Activated CD4-positive, alpha-beta T cell treated with anti-CD3 and anti-CD28 coated beads, Interleukin-2, amount 50 U/mL, for 4 hours (primary cell): Measurements from ENCODE around the gene NMU.
"Not testable (repeated sequence)": the region's sequence is repeated elsewhere in the genome, so short reads cannot be mapped to it uniquely, and the experiment has no call there.

Experiments
- DNase-seq, 2 experiments: peaks; one replicate each; pipeline ENCODE4 v3.0.0-alpha.2; 2020

NMU gene, protein sequence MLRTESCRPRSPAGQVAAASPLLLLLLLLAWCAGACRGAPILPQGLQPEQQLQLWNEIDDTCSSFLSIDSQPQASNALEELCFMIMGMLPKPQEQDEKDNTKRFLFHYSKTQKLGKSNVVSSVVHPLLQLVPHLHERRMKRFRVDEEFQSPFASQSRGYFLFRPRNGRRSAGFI

DNA sequence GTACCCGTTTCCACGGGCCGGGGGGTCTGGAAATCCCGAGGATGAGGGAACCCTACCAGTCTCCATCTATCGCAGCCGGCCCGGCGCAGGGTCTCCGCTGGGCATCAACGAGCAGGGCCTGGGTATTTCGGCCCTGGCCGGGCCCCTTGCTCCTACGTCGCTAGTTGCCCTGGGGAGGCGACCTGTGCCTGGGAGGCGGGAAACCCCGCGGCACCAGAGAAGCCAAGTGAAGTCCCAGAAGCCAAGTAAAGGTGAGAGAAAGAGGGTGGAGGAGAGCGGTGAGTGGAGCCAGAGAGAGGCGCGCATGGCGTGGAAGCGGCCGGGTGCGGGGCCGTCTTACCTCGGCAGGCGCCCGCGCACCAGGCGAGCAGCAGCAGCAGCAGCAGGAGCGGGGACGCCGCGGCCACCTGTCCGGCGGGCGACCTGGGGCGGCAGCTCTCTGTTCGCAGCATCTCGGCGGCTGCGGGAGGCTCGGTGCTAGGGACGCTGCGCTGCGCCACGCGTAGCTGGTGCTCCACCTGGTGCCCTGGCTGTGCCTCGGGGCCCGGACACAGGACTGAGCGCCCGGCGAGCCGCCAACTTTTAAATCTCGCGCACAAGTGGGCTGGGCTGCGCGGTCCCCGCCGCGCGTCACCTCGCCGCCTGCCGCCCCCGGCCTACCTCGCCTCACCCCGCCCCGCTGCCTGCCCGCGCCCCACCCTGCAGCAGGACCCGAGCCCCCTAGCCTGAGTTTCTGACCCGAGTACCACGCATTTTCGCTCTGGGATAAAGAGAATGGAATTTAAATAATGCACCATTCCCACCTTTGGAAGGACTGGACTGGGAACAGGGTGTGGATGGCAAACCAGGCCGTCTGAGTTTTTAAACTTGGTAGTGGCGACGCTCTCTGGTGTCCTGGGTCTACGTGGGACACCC, at the start of gene NMU:
Gene NMU (minus strand): TSS at position 558 of the 915 bp plus-strand sequence. CDS start 106 bp downstream, at position 452.
- peak in 1 of 2 experiments; percentile 4 for DNase-seq

DNA sequence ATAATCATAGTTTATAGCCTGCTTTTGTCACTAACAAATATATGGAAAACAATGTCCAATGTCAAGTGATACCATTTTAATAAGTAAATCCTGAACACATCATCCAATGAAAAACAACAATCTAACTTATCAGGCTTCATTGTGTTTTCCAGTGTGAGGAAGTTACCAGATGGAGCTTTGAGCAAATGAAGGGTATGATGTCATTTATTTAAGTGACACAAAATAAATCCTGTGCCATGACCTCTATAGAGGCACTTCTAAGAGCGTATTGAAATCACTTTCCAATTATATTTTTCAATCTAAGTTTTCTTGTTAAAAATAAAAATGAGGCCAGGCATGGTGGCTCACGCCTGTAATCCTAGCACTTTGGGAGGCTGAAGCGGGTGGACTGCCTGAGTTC, 48.2 kb upstream of the NMU start:
- DNase-seq: no peak

DNA sequence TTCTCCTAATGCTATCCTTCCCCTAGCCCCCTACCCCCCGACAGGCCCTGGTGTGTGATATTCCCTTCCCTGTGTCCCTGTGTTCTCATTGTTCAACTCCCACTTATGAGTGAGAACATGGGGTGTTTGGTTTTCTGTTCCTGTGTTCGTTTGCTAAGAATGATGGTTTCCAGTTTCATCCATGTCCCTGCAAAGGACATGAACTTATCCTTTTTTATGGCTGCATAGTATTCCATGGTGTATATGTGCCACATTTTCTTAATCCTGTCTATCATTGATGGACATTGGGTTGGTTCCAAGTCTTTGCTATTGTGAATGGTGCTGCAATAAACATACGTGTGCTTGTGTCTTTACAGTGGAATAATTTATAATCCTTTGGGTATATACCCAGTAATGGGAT, 46.7 kb upstream of the NMU start:
- not testable (repeated sequence) for DNase-seq

DNA sequence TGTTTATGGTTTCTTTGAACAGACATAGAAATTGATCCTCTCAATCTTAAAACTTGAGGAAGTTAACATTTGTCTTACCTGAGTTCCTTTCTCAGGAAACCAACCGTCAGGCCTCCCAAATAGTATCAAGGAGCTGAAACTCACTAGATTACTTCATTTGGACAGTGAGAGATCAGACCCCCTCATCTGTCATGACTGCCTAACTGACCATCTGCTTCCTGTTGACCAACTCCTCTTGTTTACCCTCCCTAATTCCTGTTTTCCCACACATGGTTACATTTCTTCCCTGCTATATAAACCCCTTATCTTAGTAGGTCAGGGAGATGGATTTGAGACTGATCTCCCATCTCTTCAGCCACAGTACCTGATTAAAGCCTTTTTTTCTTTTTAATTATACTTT, 46.2 kb upstream of the NMU start:
- DNase-seq: no peak

DNA sequence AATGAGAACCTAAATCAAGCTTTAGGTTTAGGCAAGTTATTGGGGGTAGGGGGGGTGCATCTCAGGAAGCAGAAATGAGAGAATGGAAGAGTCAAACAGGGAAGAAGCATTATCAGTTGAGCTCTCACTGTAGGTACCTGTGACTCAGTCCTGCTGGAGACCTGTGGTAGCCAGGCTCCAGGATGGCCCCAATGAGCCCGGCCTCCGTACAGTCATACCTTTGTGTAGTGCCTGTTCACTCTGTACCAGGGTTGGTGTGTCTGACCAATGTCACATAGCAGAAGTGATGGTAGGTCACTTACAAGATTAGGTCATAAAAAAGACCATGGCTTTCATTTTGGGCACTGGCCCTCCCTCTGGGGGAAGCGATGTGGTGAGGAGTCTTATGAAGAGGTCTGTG, 45.3 kb upstream of the NMU start:
- DNase-seq: no peak

DNA sequence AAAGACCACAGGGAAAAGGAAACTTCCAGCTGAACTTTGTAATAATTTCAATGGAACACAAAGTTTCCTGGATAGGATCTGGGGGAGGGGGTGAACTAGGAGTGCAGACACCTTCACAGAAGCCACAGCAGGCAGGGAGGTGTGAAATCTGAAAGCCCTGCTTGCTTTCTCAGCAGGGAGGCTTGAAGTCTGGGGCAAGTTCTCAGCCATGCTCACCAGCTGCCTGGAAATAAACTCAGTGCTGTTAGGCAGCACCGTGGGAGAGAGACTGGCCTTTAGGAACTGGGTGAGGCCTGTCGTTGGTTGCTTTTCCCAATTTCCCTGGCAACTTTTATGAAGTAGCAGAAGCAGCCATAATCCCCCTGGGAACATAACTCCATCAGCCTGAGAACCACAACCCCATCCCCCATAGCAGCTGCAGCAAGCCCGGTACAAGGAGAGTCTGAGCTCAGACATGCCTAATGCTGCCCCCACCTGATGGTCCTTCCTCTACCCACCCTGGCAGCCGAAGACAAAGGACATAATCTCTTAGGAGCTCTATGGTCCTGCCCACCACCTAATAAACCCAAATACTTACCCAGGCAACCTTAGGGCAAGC, 39.2 kb upstream of the NMU start:
- DNase-seq: no peak

DNA sequence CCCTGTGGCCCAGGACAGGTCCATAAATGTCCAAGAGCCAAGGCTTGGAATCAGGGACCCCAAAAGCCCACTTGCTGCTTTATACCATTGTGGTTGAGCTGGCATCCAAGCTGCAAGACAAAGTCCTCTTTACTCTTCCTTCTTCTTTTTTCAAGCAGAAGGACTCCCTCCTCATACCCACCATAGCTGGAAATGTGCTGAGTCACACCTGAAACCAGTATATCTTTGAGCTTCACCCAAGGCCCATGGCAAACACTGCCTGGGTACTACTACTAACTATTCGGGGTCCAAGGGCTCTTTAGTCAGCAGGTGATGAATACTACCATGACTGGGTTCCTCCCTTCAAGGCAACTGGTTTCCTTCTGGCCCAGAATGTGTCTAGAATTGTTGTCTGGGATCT, 37.3 kb upstream of the NMU start:
- no peak for DNase-seq

DNA sequence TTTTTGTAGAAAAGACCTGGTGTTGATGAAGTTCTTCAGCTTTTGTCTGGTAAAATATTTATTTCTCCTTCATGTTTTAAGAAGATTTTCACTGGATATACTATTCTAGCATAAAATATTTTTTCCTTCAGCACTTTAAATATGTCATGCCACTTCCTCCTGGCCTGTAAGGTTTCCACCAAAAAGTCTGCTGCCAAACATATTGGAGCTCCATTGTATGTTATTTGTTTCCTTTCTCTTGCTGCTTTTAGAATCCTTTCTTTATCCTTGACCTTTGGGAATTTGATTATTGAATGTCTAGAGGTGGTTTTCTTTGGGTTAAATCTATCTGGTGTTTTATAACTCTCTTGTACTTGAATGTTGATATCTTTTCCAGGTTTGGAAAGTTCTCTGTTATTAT, 35.6 kb upstream of the NMU start:
- no peak for DNase-seq

DNA sequence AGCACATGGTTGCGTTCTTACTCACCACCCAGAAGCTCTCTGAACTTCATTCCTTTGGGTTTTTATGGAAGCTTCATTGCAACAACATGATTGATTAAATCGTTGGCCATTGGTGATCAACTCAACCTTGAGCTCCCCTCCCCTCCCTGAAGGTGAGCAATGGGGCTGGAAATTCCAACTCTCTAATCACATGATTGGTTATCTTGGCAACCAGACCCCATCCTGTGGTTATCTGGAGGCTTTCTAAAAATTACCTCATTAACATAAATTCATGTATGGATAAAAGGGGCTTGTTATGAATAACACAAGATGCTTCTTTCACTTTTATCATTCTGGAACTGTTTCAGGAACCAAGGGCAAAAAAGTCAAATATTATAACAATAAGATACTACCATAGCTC, 34.6 kb upstream of the NMU start:
- DNase-seq: no peak

DNA sequence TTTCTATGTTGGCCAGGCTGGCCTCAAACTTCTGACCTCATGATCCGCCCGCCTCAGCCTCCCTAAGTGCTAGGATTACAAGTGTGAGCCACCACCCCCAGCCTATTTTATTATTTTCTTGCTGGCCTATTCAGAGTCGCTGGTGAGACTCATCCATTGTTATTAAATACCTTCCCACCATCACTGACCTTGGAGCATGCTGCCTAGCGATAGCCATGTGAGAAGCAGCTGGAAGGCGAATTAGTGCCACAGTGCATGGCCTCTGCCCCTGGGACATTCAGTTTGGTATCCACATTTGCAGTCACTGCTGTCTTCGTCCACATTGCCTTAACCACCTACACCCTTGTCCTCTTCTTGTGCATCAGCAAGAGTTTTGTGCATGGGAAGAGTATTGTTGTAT, 32.4 kb upstream of the NMU start:
- DNase-seq: no peak

DNA sequence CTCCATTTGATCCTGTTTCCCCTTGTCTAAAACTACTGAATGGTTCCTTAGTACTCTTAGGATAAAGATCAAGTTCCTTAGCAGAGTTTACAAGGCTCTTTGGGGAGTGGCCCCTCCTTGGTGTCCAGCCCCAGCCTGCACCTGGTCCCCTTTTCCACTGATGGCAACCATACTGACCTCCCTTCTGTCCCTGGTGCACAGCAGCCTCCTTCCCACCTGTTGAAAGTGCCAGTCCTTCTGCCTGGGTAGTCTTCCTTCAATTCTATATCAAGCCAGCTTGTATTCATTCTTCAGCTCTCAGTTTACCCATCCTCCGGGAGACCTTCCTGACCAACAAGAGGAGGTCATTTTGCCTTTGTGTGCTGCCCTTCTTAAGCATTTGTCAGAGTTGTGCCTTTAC, 30.4 kb upstream of the NMU start:
- DNase-seq: no peak

DNA sequence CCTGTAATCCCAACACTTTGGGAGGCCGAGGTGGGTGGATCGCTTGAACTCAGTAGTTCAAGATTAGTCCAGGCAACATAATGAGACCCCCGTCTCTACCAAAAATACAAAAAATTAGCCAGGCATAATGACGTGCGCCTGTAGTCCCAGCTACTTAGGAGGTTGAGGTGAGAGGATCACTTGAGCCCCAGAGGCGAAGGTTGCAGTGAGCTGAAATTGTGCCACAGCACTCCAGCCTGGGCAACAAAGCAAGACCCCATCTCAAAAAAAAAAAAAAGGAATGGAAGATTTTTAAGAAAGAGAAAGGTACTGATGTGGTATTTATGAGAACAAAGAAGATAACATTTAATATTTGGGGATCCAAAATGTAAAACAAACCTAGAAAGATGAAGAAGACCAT, 27.0 kb upstream of the NMU start:
- DNase-seq: no peak

DNA sequence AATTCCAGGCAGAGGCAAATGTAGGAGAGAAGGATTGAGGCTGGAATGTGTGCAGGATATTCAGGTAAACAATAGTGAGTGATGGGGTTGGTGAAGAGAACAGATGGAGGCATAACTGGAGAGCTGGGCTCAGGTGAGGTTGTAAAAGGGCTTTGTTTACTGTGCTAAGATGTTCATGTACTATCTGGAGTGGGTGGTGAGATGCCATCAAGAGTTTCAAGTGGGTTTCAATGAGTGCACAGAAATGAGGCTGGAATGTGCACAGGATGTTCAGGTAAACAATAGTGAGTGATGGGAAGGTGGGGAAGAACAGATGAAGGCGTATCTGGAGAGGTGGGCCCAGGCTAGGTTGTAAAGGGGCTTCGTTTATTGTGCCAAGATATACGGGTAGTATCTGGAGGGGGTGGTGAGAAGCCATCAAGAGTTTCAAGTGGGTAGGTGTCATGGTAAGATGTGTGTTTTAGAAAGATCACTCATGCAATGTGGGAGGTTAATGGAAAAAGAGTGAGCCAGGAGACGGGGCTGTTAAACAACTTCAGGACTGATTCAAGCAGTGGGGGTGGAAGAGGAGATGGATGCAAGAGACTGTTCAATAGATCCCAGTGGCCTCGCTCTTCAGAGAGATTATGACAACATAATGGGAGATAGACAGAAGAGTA, 25.4 kb upstream of the NMU start:
- no peak for DNase-seq

DNA sequence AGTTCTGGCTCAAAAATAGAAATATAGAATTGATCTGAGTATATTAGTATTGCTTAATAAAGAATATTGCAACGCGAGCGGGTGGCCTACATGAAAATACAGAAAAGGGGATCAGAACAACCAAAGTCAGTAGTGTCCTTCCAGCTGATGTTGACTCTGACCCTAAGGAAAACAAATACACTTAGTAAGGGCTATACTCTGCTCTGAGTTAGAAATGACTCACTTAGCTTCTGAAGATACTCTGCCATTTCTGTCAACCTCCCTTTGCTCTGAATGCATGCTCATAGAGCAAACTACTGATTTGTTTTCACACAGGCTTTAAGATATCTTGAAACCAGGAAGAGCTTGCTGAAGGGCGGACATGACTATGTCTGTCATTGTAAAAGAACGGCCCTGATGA, 22.6 kb upstream of the NMU start:
- no peak for DNase-seq

DNA sequence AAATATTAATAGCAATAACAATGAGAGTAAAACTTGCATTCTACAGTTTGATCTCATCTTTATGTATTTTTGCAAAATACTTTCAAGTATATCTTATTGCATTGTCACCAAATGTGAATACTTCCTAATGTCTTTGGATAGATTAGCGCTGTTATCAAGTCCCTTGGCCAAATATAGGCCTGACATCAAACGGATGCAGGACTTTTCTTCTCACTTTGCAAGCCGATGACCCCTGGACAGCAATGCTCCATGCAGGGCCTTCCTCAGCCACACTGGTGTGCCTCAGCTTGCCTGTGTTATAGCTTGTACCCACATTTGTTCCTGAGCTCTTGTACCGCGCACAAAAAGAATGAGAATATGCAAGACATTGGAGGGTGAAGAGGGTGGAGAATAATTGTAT, 18.0 kb upstream of the NMU start:
- DNase-seq: no peak

DNA sequence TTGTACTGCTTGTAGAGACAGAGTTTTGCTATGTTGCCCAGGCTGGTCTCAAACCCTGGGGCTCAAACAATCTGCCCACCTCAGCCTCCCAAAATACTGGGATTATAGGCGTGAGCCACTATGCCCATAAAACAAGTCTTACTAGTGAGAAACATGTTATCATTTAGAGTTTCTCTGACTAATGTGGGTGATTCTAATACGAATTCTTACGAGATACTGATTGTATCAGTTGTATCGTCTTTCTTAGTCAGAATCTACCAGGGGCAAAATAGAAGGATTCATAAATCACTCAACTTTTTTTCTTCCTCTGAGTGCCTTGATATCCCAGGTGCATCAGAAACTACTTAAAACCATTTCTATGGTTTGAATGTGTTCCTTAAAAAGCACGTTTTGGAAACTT, 14.4 kb upstream of the NMU start:
- DNase-seq: no peak

DNA sequence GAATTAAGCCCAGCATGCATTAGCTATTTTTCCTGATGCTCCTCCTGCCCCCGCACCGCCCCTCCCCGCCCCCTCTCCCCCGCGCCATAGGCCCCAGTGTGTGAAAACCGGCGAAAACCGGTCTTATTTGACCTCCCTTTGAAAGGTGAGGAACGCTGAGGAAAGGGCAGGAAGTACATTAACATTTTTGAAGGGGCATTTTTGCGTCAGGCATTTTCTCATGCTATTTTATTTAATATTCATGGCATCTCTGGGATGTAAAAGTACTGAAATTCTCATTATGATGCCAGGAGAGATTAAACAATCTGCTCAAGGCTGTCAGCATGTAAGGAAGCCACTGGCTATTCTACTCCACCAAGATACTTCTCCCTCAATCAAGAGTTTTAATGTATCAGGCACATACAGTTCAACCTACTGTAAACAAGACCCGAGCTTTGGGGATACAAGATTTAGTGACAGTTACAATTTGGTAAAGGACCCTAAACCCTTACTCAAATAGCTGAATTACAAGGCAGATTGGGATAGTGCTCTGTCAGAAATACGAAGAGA, 1.2 kb upstream of the NMU start:
- no peak for DNase-seq

DNA sequence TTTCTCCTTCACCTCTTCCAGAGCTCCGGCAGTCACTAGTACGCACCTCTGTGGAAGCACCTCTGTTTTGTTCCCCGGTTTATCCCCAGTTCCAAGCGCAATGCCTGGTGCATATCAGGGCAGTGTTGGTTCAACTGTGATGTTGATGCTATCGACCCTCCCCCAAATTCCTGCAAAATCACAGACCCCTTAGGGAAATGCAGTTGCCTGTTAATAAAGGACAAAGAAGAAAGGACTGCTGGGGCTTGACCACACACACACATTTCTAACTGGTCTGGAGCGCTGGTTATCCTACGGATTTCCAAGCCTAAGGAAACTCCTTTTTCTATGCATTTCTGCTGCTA, 530 bp upstream of the NMU start:
- no peak for DNase-seq

DNA sequence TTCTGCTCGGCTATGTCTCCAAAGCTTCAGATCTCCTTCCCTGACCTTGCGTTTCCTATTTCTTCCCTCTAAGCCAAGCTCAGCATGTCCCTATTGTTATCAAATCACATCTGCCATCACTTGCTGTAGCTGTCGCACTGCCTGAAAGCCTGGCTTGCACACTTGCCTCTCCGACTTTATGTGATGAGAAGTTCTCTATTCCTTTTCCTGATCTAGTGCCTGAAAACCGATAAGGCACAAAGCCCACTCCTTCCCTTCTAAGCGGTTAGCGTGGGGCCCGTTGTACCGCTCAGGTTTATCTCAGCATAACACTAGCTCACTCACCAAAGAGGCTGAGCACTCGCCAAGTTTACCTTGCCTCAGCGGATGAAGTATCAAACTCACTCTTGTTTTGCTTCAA, 816 bp downstream of the NMU start:
- no peak for DNase-seq

DNA sequence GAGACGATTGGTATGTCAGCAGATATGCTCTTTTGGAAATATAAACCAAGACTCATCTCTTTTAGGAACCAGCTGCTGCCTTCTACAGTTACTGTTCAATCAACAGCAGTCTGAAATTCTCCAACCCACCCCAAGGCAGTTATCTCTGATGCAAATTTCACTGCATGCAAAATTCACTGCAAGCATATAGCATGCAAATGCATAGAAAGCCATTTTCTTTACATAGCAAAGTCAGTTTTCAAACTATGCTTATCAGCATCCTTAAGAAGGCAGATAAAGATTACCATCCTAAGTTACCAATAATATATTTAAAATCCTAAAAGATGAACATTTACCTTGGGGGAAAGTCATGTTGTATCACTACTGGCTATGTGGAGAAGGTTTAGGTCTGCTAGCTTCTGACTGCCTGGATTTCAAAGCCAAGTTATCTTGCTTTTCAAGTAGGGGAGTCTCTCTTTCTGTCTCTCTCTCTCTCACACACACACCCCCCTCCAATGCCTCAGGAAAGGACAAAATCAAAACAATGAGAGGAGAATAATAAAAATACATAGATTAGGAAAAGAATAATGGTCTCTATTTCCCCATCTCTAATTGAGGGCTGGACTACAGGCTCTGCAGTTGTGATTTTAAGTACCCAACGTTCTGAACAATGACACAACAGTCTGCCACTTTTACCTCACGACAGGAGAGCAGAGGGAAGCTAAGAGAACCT, 1.5 kb downstream of the NMU start:
- DNase-seq: no peak

DNA sequence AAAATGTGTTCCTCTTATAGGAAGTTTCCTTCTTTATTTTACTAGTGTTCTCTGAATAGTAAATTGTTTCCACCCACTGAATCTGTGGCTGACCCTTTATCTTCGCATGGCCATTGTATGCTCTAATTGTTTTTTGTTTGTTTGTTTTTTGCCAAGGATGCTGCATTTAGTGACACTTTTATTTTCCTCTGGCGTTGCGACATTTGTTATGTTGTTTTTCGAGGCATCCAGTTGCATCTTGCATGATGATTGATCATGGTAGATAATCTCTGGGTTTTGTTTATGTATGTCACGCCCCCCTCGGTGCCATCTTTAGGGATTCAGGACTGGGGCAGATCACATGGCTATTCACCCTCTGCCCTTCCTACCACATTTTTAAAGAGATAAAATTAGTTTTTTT, 2.2 kb downstream of the NMU start:
- DNase-seq: no peak

DNA sequence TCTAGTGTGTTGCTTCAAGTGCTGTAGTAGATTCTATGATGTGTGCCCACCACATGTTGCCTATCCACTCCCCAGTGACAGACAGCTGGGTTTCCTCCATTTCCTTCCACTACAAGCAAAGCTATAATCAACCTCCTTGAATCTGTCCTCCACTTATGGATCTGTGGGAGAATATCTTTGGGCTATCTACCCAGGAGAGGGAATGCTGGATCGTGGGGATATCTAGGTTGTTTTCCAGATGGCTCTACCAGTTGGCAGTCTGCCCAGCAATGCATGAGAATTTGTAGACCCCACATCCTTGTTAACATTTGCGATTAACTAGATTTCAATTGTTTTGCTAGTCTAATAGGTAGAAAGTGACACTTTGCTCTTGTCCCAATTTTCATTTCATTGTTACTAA, 10.3 kb downstream of the NMU start:
- DNase-seq: no peak

DNA sequence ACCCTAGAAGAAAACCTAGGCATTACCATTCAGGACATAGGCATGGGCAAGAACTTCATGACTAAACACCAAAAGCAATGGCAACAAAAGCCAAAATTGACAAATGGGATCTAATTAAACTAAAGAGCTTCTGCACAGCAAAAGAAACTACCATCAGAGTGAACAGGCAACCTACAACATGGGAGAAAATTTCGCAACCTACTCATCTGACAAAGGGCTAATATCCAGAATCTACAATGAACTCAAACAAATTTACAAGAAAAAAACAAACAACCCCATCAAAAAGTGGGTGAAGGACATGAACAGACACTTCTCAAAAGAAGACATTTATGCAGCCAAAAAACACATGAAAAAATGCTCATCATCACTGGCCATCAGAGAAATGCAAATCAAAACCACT, 12.0 kb downstream of the NMU start:
- not testable (repeated sequence) for DNase-seq
